Measurements from ENCODE around the gene SGO1. TPM values are rescaled to one million over a fixed set of nuclear protein-coding genes. Genes with fewer than 3 reads are reported as not detected.

Gene SGO1
- total RNA-seq, 1 experiment from 2014 or later, result 14.8 TPM

DNA sequence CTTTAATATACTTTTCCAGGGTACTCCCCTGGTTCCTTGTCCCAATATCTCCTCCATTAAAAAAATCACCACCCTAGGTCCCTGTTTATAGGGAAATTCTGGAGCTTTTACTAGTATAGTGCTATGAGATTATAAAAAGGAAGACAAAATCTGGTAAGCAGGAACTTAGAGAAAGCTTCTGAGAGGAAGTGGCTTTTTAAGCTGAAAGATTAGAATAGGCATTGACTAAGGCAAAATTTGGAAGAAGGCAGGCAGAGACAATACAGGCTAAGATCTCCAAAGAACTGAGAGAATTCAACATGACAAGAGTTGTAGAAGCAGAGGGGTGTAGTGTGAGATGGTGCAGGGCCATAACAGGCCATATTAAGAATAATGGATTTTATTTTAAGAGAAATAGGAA, 25.8 kb downstream of the SGO1 start:
- H3K4me1 ChIP-seq (ENCODE audit: control insufficient read depth, insufficient read depth, low read length), result no peaks in the 10 kb centered on the region
- CTCF ChIA-PET, result no interaction called here
- no TSS peak for BruUV-seq (replicated peaks)
- DNase-seq (ENCODE audit: low read depth, low spot score), result no peak
- no peaks in the 10 kb centered on the region; the same call in none of the 2 replicates for H3K36me3 ChIP-seq (ENCODE audit: control insufficient read depth, insufficient read depth, low read length)
- no peak overlapping the region for H3K4me3 ChIP-seq (ENCODE audit: low read depth in 2 of 2, low read length in 2 of 2)
- intact Hi-C loops (cut with micrococcal nuclease; ENCODE audit: unreplicated experiment) (loop anchor here (10.0 kb wide), 1 partner anchor 275 kb away; no protein-coding TSS in a partner anchor), in situ Hi-C loops (cut with HindIII; ENCODE audit: low pct_unique_long_range_greater_than_20kb, low sequenced_read_pairs) (no loop called here)
- H3K27me3 ChIP-seq (ENCODE audit: control insufficient read depth, insufficient read depth, low read length), result no peaks in the 10 kb centered on the region
- no peaks in the 10 kb centered on the region for H3K9me3 ChIP-seq (ENCODE audit: control insufficient read depth, insufficient read depth, low read depth, low read length)
- POLR2A ChIA-PET, result no interaction called here
- ATAC-seq, result no peak
- TF ChIP-seq POLR2AphosphoS5 (IDR thresholded peaks at IDR 0.05; ENCODE audit: low read depth, low read length) (no peak), TCF7L2 (IDR thresholded peaks at IDR 0.05; ENCODE audit: low read depth, low read length) (no peak), SIN3A (IDR thresholded peaks at IDR 0.05; ENCODE audit: borderline replicate concordance, insufficient read depth, low read depth, low read length) (no peak)
- TF ChIP-seq, protein P1, sequence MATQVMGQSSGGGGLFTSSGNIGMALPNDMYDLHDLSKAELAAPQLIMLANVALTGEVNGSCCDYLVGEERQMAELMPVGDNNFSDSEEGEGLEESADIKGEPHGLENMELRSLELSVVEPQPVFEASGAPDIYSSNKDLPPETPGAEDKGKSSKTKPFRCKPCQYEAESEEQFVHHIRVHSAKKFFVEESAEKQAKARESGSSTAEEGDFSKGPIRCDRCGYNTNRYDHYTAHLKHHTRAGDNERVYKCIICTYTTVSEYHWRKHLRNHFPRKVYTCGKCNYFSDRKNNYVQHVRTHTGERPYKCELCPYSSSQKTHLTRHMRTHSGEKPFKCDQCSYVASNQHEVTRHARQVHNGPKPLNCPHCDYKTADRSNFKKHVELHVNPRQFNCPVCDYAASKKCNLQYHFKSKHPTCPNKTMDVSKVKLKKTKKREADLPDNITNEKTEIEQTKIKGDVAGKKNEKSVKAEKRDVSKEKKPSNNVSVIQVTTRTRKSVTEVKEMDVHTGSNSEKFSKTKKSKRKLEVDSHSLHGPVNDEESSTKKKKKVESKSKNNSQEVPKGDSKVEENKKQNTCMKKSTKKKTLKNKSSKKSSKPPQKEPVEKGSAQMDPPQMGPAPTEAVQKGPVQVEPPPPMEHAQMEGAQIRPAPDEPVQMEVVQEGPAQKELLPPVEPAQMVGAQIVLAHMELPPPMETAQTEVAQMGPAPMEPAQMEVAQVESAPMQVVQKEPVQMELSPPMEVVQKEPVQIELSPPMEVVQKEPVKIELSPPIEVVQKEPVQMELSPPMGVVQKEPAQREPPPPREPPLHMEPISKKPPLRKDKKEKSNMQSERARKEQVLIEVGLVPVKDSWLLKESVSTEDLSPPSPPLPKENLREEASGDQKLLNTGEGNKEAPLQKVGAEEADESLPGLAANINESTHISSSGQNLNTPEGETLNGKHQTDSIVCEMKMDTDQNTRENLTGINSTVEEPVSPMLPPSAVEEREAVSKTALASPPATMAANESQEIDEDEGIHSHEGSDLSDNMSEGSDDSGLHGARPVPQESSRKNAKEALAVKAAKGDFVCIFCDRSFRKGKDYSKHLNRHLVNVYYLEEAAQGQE (IDR thresholded peaks at IDR 0.05; ENCODE audit: insufficient read depth in 1 of 2, low read depth in 2 of 2, low read length in 1 of 2), result no peak
- TF ChIP-seq, protein P2, sequence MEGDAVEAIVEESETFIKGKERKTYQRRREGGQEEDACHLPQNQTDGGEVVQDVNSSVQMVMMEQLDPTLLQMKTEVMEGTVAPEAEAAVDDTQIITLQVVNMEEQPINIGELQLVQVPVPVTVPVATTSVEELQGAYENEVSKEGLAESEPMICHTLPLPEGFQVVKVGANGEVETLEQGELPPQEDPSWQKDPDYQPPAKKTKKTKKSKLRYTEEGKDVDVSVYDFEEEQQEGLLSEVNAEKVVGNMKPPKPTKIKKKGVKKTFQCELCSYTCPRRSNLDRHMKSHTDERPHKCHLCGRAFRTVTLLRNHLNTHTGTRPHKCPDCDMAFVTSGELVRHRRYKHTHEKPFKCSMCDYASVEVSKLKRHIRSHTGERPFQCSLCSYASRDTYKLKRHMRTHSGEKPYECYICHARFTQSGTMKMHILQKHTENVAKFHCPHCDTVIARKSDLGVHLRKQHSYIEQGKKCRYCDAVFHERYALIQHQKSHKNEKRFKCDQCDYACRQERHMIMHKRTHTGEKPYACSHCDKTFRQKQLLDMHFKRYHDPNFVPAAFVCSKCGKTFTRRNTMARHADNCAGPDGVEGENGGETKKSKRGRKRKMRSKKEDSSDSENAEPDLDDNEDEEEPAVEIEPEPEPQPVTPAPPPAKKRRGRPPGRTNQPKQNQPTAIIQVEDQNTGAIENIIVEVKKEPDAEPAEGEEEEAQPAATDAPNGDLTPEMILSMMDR (IDR thresholded peaks at IDR 0.05), result no peak
- no peak overlapping the region for H3K27ac ChIP-seq (ENCODE audit: low read length)

DNA sequence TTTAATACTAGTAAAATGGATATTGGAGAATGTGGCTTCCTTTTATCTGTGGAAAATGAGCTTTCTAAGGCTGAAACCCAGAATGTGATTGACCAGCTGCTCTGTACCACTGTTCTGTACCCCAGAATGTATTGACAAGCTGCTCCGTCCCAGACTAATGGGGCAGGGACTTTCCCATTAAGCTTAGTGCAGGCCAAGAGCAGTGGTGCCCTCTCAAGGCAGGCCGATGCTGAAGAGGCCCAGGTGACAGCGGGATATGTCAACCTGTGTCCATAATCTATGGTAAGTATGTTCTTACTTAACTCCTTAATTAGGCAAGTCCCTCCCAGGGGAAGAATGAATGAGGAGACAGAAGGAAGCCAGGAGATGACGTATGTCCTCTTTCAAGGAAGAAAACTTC, 31.1 kb downstream of the SGO1 start:
- Histone ChIP-seq H3K27ac (ENCODE audit: low read length) (no peak overlapping the region), H3K36me3 (ENCODE audit: control insufficient read depth, insufficient read depth, low read length) (no peaks in the 10 kb centered on the region; the same call in 1 of the 2 replicates), H3K4me1 (ENCODE audit: control insufficient read depth, insufficient read depth, low read length) (no peaks in the 10 kb centered on the region), H3K9me3 (ENCODE audit: control insufficient read depth, insufficient read depth, low read depth, low read length) (no peaks in the 10 kb centered on the region), H3K27me3 (ENCODE audit: control insufficient read depth, insufficient read depth, low read length) (no peaks in the 10 kb centered on the region), H3K4me3 (ENCODE audit: low read depth in 2 of 2, low read length in 2 of 2) (no peak overlapping the region)
- ChIA-PET CTCF (no interaction called here), POLR2A (interaction anchor here (0.6 kb wide), 1 partner anchor 589 kb away, joined by 3 read pairs; no protein-coding TSS in a partner anchor)
- in situ Hi-C loops (cut with HindIII; ENCODE audit: low pct_unique_long_range_greater_than_20kb, low sequenced_read_pairs) (no loop called here), intact Hi-C loops (cut with micrococcal nuclease; ENCODE audit: unreplicated experiment) (no loop called here)
- DNase-seq (ENCODE audit: low read depth, low spot score), result no peak
- TF ChIP-seq, protein P2 (IDR thresholded peaks at IDR 0.05), result no peak
- no peak for TF ChIP-seq TCF7L2 (IDR thresholded peaks at IDR 0.05; ENCODE audit: low read depth, low read length)
- no TSS peak for BruUV-seq (replicated peaks)
- ATAC-seq, result no peak
